Activated T-helper 1 cell treated with anti-CD3 and anti-CD28 coated beads, Interleukin-2, amount 50 U/mL, for 16 hours (primary cell): ENCODE measurements around the gene FOXO1.

Experiments
- DNase-seq, 2 donors: peaks; one replicate each; pipeline ENCODE4 v3.0.0-alpha.2; 2020; ENCODE audit warnings: low read depth in 1 of 2, low spot score in 1 of 2

FOXO1 gene

DNA sequence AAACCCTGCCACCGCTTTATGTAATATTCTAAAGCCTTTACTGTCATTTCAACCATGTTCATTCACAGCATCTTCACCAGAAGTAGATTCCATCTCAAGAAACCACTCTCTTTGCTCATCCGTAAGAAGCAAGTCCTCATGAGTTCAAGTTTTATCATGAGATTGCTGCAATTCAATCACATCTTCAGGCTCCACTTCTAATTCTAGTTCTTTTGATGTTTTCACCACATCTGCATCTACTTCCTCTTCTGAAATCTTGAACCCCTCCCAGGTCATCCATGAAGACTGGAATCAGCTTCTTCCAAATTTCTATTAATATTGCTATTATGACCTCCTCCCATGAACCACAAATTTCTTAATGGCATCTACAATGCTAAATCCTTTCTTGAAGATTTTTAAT lies 83.9 kb downstream of the FOXO1 start:
- DNase-seq = no peak

GRCh38 chr13:40581277-40581579 lies 85.2 kb downstream of the FOXO1 start:
- DNase-seq = no peak

GRCh38 chr13:40580566-40581276 lies 85.7 kb downstream of the FOXO1 start:
- DNase-seq = no peak

DNA sequence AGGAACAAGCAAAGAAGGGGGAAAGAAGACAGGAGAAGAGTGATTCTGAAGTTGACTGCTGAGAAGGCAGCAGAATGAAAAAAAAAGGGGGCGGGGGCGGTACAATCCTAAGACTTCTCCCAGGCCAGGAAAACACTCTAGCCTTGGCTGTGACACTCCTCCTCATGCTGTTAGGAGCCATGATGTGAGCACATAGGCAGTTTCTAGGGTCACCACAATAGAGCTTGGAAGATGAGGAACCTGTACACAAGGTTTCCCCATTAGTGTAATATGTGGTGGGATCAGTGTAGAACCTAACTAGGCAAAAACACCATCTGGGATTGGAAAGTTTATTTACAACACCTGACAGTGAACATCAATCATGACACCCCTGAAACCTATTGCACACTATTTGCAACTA lies 86.9 kb downstream of the FOXO1 start:
- no peak for DNase-seq

GRCh38 chr13:40578055-40578454 lies 88.4 kb downstream of the FOXO1 start:
- DNase-seq = no peak

- DNase-seq = no peak
Observed at GRCh38 chr13:40576369-40576768, 90.1 kb downstream of the FOXO1 start.

DNA sequence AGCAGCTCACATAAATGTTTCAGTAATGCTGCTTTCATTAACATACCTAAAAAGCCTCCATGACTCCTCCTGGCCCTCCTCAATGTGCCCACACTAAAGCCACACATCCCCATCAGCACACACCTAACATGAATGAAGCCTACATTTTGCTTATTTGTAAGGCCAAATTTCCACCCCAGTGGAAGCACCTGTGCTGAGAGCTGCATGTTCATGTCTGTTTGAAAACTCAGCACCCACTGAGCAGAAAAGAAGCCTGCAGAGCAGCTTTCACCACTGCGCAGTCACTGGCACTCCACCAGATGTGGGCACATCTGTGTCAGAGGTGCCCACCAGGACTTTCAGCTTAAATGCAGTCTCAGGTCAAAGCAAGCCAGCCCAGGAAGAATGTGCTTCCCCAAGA lies 93.5 kb downstream of the FOXO1 start:
- no peak for DNase-seq

DNA sequence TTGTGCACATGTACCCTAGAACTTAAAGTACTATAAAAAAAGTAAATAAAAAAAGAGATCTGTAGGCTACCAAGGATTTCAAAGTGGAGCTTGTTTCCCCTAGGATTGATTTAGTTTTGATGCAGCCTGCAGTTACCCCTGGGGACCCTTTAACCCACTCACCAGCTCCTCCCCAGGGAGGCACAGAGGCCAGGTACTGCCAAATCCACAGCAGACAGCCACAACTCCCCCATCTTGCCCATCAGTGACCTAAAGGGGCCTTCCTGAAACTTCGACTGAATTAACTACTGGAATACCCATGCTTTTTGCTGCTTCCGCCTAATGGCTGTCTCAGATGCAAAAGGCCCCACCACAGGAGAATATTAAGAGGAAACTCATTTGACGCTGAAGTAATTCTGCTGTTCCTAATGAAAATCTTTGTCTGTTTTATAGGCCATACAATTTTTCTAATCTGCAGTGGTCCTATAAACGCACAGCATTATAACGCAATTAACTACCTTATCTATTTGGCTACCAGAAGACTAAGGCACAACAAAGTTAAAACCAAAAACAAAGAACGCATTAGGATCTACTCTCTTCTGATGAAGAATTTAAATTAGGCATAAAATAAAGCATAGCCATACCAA lies 95.0 kb downstream of the FOXO1 start:
- DNase-seq = no peak

DNA sequence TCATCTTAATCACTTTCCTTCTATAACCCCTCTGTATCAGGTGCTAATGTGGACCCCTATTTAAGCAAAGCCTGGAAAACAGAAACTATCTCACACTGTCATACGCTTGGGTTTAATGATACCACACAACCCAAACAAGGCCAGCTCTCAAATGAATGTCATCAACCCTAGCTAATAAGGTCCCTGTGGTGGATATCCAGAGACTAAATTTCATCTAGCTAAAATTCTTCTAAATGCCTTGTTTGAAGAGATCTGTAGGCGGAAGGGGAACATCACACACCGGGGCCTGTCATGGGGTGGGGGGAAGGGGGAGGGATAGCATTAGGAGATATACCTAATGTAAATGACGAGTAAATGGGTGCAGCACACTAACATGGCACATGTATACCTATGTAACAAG lies 95.5 kb downstream of the FOXO1 start:
- no peak for DNase-seq

GRCh38 chr13:40569024-40569350 lies 97.5 kb downstream of the FOXO1 start:
- no peak for DNase-seq

DNA sequence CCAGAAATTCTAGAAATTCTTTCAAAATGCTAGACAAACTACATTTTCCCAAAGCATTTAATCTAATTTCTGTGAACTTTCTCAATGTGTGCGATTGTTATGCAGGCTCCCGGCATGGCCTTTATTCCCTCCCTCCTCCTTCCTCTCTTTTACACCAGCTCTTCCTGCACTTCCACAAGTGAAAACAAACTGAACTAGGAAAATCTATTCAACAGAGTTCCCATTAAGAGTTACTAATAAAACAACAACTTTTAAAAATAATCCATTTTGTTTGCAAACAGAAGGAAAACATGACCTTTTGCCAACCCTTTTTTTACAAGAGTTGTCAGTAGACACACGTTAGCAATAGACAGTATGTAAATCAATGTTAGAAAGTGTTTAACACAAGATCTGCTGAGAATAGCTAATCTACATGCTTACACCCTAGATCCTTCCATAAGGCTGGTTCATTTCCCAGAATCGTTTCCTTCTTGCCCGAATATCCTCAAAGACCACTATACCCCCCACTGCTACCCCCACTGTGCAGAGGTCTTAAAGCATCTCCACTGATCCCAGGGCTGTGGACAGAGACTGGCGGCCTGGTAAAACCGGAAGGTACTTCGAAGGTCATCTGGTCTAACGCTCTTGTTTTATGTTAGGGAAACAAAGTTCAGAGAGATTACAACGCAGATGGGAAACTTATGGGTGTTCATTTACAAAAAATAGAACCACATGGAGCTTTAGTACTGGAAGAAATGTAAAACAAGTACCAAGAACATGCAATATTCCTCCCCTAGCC lies 98.0 kb downstream of the FOXO1 start:
- no peak for DNase-seq

GRCh38 chr13:40566811-40567210 lies 99.6 kb downstream of the FOXO1 start:
- DNase-seq = no peak

- no peak for DNase-seq
Observed at GRCh38 chr13:40565282-40566148, 100.9 kb downstream of the FOXO1 start.

GRCh38 chr13:40564342-40565001 lies 102.0 kb downstream of the FOXO1 start:
- DNase-seq = no peak

DNA sequence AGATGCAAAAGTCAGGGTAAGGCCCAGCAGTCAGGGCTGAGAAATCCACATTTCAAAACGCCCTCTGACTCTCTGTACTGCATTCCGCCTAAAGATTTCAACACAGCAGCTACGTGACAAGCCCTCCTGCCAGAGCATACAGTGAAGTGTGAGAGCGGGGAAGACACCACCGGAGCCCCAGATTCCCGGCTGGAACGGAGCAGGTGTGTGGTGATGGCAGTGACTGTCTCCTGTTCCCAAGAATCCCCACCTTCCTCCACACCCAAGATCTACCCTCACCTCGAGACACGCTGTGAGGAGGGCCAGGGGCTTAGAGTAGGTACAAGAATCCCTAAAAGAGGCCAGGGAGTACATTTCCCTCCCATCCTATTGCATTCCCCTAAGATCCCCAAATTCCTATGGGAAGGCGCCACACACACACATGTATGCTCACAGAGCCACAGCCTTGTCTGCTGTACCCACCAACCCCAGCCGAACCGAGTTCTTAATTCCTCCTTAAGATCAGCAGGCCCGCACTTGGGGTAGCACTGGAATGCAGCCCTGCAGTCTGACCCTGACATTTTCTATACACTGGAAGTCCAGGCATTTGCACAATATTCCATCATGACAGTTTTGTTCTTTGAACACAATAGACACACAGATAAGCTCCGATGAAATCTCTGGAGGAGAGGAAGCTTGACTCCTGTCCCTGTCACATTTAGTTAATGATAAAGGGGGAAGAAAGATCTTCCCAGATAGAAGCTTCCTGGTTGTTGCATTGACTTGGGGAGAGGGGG lies 102.9 kb downstream of the FOXO1 start:
- DNase-seq = no peak

- no peak for DNase-seq
Observed at GRCh38 chr13:40562975-40563349, 103.5 kb downstream of the FOXO1 start.

- DNase-seq = no peak
Observed at GRCh38 chr13:40559915-40560314, 106.5 kb downstream of the FOXO1 start.

DNA sequence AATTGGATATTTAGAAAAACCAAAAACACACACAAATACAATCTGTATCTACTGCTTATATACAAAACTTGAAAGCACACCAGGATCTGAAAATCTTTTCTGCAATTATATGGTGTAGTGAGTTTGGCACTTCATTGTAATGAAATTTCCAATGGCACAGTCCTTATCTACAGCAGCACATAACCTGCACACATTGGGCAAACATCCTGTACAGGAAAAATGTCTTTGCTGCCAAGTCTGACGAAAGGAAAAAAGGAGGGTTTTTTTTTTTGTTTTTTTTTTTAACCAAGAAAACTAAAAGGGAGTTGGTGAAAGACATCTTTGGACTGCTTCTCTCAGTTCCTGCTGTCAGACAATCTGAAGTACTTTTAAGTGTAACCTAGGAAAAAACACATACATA lies 107.8 kb downstream of the FOXO1 start:
- DNase-seq = no peak

DNA sequence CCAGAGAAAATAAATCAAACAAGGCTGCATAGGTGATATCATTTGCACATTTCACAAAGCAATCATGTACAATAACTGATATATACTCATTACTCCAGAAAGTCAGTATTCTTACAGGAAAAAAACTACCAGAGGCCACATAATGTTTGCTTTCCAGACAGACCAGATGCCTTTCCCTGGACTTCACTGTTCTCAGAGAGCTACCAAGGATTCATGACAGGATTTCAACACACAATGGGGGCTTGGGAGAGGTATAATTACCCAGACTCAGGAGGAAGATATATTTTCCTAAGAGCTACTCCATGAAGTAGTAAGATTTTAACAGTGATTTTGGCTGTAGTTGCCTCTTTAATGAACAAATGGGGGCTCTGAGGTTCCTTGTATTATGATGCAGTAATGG lies 110.0 kb downstream of the FOXO1 start:
- DNase-seq = no peak

DNA sequence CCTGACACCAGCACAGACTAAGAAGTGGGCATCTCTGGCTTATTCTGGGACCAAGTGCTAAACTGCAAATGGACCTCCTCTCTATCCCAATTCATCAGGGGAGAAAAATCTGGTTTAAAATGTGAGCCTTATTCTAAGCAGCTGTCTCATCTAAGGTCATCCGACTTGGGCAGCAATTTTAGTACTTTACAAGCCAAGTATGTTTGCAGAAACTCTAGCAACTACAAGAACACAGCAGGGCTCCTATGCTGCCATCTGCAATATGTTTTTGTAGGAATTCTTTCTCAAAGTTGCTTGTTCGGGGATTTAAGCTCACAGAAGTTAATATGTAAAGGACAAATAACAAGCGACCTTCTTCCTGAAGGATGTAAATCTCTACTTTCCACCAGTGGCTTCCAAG lies 113.1 kb downstream of the FOXO1 start:
- DNase-seq = no peak
